Fibroblast of skin of right biceps (primary cell): ENCODE measurements around the gene TSPAN2.
A peak's percentile ranks its signal among the peaks of the same experiment; 100 is the strongest.

Experiments used
- DNase-seq: peaks from one replicate; pipeline ENCODE4 v3.0.0-alpha.2; 2013

The TSPAN2 gene

DNA sequence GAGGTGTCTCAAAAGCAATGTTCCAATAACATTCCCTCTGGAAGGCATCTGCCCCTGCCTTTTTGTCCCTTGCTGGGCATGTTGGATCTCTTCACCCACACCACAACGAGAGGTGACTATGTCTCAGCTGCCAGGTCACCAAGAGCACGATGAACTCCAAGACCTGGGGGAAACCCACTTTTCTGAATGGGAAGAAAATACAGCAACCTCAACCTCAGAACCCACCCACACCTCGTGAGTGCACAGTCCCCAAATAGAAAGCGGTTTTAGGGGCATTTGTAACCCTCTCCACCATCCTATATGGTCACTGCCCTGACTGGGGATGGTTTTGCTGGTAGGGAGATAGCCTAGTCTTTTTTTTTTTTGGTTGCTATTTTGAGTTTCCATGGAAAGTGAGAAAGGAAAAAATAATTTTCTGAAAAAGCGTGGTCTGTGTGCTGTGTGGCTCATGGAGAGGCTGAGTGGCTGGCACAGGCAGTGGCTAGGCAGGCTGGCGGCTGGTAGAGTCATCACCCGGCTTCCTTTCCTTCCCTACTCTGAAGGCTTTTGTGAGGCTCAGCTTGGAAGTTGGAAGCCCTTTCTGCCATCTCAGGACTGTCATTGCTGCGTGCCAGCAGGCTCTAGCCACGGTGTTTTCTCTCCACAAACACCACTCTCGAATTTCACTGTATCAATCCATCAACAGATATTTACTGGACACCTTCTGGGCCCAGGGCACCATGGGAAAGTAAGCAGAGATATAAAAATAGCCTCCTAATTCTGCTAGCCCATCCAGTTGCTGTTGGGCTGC, 15.8 kb downstream of the TSPAN2 start:
- no peak for DNase-seq

DNA sequence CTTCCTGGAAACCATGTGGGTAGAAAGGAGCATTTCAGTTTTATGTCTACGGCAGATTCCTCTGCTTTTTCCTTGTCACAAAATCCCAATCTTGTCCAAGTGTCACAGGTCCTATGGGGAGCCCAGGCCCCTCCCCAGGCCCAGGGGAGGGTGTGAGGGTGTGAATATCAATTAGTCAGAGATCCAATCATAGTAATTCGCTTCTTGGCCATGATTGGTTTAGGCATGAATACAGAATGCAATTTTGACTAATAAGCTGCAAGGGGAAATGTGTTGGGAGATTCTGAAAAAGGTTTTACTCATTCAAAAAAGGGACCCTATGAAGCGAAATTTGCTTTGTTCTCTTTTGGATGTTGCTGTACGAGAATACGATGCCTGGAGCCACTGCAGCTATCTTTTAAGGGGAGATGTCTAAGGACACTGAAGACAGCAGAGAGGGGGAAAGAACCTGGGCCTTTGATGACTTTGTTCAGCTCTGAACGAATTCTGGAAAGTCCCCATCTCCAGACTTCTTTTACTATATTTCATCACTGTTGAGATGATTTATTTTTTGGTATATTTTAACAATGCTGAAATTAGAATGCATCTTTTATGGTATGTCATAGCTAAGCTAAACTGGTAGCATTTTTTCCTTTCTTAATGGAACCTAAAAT, 18.2 kb downstream of the TSPAN2 start:
- no peak for DNase-seq

DNA sequence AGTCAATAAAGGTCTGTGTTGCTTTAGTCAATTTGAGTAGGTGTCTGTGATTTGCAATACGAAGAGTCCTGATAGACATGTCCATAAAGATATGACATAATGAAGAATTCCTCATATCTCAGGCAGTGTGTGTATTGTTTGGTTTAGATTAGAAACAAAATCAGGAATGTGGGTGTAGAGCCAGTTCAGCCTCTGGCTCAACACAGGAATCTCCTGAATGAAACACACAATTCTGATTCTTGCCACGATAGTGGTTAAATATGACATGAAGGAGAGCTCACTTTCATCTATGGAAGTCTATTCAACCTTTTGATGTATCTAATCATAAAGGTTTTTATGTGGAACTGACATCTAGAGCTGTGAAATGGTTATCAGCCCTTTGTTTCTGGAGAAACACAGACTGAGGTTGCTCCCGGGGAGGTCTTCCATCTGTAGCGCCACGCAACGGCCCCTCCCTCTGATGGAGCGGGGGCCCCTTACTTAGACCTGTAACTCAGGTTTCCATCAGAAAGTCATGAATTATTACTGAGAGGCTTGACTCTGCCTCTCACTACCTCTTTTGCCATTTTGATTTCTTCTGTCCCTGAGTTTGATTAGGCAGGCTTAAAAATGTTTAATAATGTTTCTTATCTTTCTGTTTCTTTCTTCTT, 19.5 kb downstream of the TSPAN2 start:
- no peak for DNase-seq

DNA sequence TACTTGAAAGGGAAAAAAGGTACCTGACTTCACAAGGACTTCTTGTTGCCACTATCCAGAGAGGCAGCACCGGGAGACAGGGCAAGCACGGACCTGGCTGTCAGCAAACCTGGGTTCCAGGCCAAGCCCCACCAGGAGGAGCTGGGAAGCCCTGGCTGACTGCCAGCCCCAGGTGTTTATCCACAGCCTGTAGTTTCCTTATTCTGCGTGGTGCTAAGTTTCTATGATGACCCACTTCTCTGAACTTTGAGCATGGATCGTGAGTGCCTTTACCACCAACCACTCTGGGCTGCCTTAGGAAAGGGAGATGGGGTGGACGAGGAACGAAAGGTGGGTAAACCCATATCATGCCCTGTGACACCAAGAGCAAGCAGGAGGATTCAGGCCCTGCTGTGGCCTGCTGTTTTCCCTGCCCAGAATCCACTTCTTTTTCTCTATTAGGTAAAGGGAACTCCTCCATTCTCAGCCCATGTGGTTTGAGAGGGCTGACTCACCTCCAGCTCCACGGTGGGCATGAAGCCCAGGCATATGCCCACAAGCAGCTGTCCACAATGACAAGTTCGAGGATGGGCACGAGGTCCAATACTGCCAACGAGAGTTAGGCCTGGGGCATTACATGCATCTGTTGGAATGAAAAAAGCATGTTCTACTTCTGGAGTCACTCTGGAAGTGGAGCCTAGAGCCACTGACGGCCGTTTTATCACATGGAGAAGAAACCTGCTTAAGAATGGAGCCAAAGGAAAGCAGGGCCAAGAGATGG, 20.3 kb downstream of the TSPAN2 start:
- no peak for DNase-seq

DNA sequence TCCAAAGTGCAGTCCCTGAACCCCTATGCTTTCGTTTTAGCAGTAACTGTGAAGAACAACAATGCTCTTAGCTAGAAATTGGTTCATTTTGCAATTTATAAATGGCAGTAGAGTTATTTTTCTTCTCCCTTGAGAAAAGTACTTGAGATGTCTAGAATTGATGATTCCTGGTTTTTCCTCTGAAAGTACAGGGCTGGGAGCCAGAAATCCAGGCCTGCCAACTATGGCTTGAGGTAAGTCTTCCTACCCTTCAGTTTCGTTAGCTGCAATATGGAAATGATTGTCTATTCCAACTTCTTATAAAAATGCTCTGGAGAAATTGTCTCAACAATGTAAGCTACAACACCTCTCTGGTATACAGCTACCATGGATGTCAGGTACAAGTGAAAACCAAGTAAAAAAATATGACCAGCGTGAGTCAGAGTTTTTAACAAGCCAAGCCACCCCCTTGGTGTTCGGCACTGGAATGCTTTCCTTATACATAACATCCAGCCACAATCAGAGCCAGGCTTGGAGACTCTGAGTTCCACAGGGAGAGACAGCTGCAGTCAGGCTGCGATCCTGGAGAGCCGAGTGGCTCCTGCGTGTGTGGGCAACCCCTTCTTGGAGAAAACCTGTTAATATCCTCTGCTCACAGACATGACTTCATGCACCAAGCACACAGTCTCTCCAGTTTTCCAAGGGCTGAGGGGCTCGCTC, 22.0 kb downstream of the TSPAN2 start:
- DNase-seq = peak; percentile 72

DNA sequence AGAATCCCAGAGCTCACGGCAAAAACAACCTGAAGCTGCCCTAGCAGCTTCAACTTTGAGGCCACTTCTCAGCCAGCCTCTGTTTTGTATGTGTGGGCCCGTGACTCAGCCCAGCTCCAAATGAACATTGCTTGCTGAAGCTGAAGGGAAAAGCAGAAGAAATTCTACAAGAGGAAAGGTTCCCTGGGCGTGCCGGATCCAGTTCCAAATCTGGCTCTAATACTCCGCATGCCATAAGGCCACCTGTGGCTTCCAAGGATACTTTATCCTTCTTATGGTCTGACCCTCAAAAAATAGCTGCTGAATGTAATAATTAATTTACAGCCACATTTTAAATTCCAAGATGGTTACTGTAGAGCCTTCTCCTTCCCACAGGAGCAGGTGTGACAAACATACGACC, 24.3 kb downstream of the TSPAN2 start:
- DNase-seq = no peak

DNA sequence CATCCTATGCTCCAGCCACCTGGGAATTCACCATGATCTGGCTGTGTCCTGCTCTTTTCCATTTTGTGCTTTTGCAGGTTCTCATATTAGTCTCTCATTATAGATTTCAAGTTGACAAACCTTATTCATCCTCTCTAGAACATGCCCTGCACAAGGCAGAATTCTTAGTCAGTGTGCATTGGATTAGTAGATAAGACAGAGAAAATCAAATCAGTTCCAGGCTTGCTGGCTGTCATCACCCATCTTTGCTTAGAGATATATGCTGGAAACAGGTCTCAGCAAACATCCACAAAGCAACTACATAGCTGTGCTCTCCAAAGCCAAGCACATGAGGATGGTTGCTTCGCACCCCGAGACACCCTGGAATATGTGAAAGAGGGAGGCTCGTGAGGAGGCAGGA, 24.8 kb downstream of the TSPAN2 start:
- DNase-seq = no peak

DNA sequence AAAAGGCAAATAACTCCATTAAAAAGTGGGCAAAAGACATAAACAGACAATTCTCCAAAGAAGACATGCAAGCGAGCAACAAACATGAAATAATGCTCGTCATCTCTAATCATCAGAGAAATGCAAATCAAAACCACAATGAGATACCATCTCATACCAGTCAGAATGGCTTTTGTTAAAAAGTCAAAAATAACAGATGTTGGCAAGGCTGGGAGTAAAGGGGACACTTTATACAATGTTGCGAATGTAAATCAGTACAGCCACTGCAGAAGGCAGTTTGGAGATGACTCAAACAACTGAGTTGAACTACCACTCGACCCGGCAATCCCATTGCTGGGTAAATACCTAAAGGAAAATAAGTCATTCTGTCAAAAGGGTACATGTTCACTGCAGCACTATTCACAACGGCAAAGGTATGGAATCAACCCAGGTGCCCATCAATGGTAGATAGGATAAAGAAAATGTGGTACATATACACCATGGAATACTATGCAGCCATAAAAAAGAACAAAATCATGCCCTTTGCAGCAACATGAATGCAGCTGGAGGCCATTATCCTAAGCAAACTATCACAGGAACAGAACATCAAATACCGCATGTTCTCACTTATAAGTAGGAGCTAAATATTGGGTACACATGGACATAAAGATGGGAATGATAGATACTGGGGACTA, 25.9 kb downstream of the TSPAN2 start:
- DNase-seq = no peak

DNA sequence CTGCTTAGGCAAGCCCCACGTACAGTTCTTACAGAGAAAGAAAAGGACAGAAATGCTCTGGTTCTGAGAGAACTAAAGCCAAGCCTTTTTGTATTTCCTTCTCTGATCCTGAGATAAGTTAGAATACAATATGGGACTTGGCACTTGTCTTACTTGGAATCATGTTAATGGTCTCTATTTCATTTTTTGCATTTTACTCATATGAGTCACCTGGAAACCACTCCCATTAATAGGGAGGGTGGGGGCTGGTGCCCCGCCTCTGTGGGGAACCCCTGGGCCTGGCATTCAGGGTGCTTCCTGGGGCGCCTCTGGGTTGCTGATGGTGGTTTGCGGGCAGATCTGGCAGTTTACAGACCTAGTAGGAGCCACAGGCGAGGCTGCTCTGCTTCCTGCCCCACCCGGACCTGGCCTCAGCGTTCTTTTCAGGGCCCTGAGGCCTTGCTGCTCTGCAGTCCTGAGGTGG, 26.7 kb downstream of the TSPAN2 start:
- peak; percentile 49 for DNase-seq

DNA sequence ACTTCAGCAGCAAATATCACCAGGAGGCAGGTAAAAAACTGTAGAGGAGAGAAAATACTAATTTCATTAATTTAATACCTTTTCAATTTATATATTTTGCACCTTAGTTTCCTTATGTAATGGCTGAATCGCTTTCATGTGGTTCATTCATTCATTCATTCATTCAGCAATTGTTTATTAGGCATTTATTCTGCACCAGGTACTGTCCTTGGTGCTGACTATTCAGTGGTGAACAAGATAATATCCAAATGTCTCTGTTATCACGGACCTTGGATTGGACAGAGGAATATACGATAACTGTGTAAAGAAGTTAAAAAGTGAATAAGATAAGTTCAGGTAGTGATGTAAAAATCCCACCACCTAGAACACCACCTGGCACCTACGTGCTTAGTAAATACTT, 28.8 kb downstream of the TSPAN2 start:
- no peak for DNase-seq

DNA sequence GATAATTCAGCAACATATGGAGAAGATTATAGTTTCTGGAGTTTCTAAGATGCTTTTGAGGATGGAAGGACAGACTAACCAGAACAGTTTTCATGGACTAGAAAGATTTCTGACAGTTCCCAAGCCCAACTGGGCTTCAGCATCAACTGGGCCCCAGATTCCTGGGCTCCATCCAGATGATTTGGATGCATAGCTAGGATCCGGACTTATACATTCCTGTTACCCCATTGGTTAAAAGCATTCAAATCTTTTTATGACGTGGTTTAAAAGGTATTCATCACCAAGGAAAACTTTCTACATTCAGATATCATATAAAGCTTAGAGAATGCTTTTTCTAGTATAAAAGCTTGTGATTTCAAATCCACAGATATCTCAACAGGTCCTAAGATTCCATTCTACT, 30.0 kb downstream of the TSPAN2 start:
- DNase-seq = peak; percentile 47

DNA sequence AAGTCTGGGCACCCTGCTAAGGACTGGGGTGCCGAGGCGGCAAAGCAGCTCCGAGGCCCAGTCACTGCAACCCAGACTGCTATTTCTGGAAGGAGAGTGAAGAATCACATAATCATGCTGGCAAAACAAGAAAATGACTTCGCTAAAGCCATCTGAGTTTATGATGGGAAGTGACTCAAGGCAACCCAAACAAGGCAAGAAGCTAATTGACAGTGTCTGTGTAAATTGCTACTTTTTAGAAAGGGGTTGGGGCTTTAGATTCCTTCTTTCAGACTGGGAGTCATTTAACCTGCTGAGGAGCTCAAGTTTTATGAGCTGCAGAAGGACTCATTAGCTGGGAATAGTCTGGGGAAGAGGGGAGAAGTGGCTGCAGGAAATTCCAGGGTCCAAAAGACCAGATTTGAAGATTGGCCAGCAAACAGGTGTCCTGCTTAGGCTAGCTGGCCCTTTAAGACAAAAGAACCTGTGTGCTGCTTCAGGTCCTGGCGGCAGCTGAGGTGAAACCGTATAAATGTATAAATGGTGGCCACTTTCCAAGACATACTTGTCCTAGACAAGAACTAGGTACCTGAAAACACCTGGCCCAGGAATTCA, 31.5 kb downstream of the TSPAN2 start:
- no peak for DNase-seq

DNA sequence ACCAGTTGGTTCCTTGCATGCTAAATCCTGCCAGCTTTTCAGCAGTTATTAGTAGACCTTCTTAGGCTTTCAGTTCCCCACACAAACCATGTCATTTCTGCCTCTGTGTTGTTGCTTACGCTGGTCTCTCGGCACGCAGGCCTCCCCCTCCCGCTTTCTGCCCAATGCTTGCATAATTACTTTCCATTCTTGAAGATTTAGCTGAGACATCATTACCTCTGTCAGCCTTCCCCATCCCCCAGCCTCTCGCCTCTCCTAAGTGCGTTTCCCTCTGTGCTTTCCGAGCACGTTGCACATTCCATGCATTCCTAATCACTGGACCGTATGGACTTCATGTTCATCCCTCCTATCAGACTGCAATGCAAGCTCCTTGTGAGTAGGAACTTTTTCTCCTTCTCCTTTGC, 32.9 kb downstream of the TSPAN2 start:
- peak; percentile 89 for DNase-seq

DNA sequence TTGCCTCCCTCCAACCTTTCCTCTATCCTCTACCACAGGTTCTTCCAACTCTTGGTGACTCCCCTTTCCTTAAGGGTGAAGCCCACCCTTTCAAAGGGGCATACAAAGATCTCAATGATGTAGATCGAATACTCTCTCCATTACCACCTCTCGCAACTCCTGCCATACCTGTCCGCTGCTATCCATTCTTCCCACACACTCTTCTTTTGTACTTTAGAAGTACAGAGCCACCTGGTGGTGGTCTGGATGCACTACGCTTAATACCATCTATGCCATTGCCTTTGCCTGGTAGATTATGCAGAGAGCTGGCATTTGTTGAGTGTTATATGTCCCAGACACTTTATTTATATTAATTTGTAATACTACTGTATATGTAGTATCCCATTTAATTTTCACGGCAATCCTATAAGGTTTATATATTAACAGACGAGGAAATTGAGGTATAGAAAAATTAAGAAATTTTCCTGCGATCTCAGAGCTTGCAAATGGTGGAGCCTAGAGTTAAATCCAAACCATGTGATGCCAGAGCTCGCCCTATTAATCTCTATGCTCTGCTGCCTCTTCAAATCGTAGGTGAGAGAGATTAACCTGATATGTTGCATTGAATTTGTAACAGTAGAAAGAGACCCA, 36.7 kb downstream of the TSPAN2 start:
- DNase-seq = peak; percentile 40

DNA sequence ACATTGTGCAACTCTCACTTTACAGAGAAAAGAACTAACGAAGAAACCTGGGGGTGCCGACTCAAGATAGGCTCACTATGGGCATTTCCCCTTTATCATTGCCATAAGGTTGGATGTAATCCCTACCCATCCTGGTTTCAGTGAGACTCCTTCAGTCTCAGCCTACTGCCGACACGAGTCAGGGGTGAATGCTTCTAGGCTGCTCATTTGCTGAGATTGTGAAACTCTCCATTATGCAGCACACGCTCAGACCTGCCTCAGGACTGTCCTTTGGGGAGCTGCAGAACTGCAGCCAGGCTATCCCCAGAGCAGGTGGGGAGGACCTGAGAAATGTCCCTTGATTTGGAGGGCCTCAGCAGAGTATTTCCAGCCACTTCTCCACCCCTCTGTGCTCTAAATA, 37.5 kb downstream of the TSPAN2 start:
- DNase-seq = no peak

DNA sequence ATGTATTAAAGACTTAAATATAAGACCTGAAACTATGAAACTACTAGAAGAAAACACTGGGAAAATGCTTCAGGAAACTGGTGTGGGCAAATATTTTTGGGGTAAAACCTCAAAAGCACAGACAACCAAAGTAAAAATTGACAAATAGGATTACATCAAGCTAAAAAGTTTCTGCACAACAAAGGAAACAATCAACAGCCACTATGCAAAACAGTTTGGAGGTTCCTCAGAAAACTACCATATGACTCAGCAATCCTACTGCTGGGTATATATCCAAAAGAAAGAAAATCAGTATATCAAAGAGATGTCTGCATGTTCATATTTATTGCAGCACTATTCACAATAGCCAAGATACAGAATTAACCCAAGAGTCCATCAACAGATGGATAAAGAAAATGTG, 42.6 kb downstream of the TSPAN2 start:
- DNase-seq = no peak

DNA sequence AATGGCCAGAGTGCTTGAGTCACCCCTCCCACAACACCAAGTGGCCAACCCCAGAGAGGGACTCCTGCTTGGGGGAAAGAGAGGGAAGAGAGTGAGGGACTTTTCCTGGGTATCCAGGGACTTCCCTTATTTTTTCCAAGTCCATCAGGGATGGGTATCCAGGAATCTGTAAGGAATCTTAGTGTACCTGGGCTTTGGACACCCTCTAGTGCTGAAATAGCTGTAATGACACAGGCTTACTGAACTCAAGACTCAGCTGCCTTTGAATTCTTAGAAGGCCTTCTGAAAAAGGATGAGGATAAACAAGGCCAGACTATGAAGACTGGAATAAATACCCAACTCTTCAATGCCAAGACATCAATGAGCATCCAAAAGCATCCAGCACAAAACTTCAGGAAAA, 47.6 kb downstream of the TSPAN2 start:
- DNase-seq = peak; percentile 20

DNA sequence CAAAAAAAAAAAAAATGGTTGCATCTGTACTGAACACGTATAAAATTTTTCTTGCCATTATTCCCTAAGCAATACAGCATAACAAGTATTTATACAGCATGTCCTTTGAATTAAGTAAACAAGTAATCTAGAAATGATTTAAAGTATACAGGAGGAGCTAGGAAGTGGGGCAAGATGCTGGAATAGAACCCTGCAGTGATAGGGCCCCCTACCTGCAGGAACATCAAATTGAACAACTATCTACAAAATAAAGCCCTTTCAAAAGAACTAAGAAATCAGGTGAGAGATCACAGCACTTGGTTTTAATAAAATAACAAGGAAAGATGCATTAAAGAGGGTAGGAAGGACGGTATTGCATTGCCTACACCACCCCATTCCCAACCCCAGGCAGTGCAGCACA, 48.8 kb downstream of the TSPAN2 start:
- no peak for DNase-seq

DNA sequence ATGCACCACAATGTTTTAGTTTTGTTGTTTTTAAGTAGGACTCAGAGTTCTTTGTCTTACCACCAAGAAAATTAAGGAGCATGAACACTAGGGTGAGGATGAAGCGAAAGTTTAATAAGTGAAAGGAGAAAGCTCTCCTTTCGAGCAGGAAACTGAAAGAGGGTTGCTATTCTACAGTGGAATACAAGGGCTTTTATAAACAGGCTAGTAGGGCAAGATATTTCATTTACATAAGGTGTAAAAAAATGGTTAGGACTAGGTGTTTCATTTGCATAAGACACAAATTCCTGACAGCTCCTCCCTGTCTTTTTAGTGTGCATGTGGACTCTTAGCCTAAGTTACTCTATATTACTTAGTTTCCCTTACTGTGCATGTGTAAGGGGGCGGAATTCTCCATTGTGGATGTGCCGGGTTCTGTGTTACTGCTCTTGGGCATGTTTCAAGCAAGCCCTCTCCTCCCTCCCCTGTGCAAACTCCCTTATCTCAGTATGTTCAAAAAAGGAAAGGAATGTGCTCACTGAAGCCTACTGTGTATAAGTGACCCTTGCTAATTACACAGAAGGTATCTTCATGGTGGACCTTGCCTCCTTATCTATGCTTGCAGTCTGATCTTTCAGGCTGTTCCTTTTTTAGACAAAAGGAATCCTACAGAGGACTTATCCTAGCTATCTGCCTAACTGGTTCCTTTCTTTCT, 52.3 kb downstream of the TSPAN2 start:
- no peak for DNase-seq

DNA sequence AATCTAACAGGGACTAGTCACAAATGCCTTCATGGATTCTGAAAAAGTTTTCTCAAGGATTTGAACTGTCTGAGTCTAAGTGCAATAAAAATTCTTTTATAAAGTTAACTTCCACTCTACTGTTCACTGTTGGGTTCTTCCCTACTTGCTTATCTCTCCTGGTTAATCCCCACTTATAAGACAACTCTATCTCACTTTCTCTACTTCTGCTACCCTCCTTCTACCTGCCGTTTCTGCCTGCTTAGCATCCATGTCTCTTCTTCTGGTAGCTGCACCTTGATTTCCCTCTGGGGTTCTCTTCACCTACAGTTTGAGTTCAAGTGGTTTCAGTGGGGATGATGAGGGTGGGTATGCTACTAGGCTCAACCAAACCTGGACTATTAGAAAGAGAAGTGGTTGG, 53.7 kb downstream of the TSPAN2 start:
- no peak for DNase-seq

DNA sequence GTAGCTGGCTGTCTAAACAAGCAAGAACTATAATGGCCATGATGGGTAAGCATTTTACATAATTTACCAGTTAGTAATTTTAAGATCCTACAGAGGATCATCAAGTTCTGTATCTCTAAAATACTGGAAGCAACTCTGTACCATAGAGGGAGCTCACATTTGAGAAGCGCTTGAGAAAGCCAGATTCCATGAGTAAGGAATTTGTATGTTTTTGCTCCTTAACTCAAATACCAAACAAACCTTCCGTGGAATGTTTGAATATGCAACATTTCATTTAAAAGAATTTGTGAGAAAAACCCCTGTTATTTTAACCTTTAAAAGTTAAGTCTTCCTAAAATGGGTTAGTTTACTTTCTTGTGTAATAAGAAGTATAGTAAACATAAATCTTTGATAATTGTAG, 57.7 kb downstream of the TSPAN2 start:
- no peak for DNase-seq
